Progenitor cell of endocrine pancreas (in vitro differentiated cells): ENCODE data around the gene DNM3. TPM values are rescaled to one million over a fixed set of nuclear protein-coding genes. Genes with fewer than 3 reads are reported as not detected.

Experiments
- DNase-seq: peaks from one replicate; pipeline ENCODE4 v3.0.0; 2021; ENCODE audit warnings: low spot score; ENCODE audit not compliant: unreplicated experiment
- H3K27ac Mint-ChIP-seq: 2 replicates; pipeline ENCODE4 v1.8.0; 2021; ENCODE audit warnings: mild to moderate bottlenecking, moderate library complexity, mixed read lengths
- H3K27me3 Mint-ChIP-seq: 2 replicates; pipeline ENCODE4 v1.8.0; 2021; ENCODE audit warnings: mixed read lengths
- H3K36me3 Mint-ChIP-seq: 2 replicates; pipeline ENCODE4 v1.8.0; 2022; ENCODE audit warnings: mixed read lengths; ENCODE audit not compliant: insufficient read depth
- H3K4me1 Mint-ChIP-seq: 2 replicates; pipeline ENCODE4 v1.8.0; 2021; ENCODE audit warnings: low read depth, mixed read lengths
- H3K4me3 Mint-ChIP-seq: 2 replicates; pipeline ENCODE4 v1.8.0; 2021; ENCODE audit warnings: low read depth, mild to moderate bottlenecking, moderate library complexity, mixed read lengths
- H3K9me3 Mint-ChIP-seq: 2 replicates; pipeline ENCODE4 v1.8.0; 2021; ENCODE audit warnings: low read depth, mixed read lengths
- total RNA-seq: library from RNA; stranded (reverse); gene quantifications from 2 replicates; pipeline ENCODE4 v1.2.1, GENCODE V29; 2021
- TF ChIP-seq, protein P1 (sequence below): fragments of 200-600 bp; sonication (generic); IDR thresholded peaks from one replicate; pipeline ENCODE4 v1.5.0; 2021; ENCODE audit warnings: antibody characterized with exemption, mild to moderate bottlenecking; ENCODE audit not compliant: unreplicated experiment

Gene DNM3
- total RNA-seq, 1 donor from 2014 or later = 0.48 TPM

DNA sequence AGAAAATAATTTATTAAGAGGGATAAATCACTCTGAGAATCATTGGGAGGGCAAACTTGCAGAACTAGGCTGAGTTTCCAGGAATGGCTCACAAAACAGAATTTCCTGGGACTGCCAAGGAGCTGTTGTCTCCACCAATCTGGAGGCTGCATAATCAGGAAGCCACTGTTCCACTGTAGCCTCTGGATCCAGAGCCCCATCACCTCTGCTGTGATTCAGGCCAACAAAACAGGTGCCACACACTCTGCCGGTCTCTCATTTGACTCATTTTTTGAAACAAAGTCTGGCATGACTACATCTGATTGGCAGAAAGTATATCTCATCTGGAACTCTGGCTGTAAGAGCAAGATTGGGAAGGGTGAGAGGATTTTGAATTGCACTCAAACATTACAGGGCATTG, 400.2 kb downstream of the DNM3 start:
- peaks cover 14% of the 10 kb centered on the region for H3K4me1 Mint-ChIP-seq

DNA sequence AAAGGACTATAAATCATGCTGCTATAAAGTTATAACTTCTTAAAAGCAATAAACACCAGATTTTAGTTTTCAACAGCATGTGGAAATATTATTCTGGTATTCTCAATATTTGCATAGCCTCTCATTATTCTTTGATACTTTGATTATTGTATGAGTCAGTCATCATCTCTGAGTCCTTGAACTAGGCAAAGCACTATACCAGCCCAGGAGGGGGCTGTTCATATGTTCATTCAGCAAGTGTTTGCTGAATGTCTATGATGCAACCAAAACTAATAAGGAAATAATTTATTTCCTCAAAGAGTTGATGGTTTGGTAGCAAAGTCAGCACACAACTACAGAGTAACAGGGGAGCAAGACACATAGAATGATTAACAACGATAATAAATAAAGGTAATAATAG, 403.6 kb downstream of the DNM3 start:
- TF ChIP-seq, protein P1, sequence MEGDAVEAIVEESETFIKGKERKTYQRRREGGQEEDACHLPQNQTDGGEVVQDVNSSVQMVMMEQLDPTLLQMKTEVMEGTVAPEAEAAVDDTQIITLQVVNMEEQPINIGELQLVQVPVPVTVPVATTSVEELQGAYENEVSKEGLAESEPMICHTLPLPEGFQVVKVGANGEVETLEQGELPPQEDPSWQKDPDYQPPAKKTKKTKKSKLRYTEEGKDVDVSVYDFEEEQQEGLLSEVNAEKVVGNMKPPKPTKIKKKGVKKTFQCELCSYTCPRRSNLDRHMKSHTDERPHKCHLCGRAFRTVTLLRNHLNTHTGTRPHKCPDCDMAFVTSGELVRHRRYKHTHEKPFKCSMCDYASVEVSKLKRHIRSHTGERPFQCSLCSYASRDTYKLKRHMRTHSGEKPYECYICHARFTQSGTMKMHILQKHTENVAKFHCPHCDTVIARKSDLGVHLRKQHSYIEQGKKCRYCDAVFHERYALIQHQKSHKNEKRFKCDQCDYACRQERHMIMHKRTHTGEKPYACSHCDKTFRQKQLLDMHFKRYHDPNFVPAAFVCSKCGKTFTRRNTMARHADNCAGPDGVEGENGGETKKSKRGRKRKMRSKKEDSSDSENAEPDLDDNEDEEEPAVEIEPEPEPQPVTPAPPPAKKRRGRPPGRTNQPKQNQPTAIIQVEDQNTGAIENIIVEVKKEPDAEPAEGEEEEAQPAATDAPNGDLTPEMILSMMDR = no peak
- no peak overlapping the region for H3K27ac Mint-ChIP-seq
- H3K27me3 Mint-ChIP-seq = no peaks in the 10 kb centered on the region
- no peaks in the 10 kb centered on the region for H3K36me3 Mint-ChIP-seq
- H3K9me3 Mint-ChIP-seq = no peaks in the 10 kb centered on the region
- H3K4me3 Mint-ChIP-seq = no peak overlapping the region
- no peak for DNase-seq
- peaks cover 5% of the 10 kb centered on the region for H3K4me1 Mint-ChIP-seq

More for the DNA sequence above, 400.2 kb downstream of the DNM3 start:
- H3K27me3 Mint-ChIP-seq = no peaks in the 10 kb centered on the region
- DNase-seq = no peak
- H3K27ac Mint-ChIP-seq = no peak overlapping the region
- H3K9me3 Mint-ChIP-seq = no peaks in the 10 kb centered on the region
- no peaks in the 10 kb centered on the region for H3K36me3 Mint-ChIP-seq
- H3K4me3 Mint-ChIP-seq = no peak overlapping the region
- TF ChIP-seq, protein P1 = no peak

DNA sequence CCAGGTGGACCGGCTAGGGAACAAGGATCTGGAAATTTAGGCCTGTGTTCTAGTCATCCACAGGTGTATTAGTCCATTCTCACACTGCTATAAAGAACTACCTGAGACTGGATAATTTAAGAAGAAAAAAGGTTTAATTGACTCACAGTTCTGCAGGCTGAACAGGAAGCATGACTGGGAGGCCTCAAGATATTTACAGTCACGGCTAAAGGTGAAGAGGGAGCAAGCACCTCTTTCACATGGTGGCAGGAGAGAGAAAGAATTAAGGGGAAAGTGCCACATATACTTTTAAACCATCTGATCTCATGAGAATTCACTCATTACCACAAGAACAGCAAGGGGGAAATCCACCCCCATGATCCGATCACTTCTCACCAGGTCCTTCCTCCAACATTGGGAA, 404.5 kb downstream of the DNM3 start:
- H3K4me3 Mint-ChIP-seq = no peak overlapping the region
- H3K9me3 Mint-ChIP-seq = no peaks in the 10 kb centered on the region
- no peaks in the 10 kb centered on the region for H3K36me3 Mint-ChIP-seq
- H3K27me3 Mint-ChIP-seq = no peaks in the 10 kb centered on the region
- no peak for DNase-seq
- H3K4me1 Mint-ChIP-seq = no peaks in the 10 kb centered on the region
- TF ChIP-seq, protein P1 = no peak
- no peak overlapping the region for H3K27ac Mint-ChIP-seq

DNA sequence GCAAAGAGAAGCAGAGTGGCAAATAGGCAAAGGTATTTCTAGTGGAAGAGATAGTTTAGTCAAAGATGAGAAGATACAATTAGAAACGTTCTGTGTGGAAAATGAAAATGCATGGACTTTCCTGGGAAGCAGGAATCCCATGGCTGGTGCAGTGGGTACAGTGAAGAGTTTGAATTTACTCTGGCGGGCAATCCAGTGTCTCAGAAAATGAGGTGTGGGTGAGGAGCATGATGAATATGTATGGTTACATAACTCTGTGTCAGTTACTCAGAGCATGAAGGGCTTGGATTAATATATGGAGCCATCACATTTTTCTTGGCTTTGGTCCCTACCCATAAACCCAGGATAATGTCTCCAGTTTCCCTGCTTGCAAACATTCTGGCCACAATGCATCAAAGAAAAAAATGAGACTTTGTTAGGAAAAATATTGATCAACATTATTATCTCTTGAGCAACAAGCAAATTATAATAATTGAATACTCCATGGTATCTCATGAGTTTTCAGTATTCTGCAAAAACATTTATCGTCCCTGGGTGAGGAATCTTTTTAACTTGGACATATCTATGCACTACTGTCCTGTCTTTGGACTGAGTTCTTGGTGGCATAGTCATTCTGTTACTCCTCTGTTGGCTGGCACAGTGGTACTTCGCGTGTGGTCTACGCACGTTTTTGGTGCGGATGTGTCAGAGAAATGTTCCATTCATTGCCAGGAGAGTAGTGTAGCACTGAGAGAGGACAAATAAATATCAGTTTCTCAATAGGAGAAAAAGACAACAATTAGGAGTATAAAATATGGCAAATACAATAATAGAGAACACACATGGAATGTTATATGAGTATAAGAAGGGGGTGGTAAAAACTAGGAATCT, 405.5 kb downstream of the DNM3 start:
- no peak overlapping the region for H3K27ac Mint-ChIP-seq
- DNase-seq = no peak

DNA sequence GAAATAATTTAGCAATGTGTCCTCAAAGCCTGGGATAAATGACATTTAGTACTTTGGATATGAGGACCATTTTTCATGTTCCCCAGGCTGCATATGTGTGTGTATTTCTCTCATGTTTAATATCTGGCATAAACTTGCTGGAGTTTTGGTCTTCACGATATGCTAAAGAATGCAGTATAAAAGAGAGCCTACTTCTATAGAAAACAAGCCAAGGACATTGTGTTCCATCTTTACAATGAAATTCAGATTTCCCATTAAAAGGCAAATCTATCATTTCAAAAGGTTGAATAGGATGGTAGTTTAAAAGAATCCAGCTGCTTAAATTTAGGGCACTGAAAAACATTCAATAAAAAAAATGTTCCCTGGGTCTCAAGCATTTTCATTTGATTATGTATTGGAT, 410.2 kb downstream of the DNM3 start:
- Mint-ChIP-seq H3K9me3 (no peaks in the 10 kb centered on the region), H3K27me3 (no peaks in the 10 kb centered on the region), H3K27ac (no peak overlapping the region), H3K4me1 (no peaks in the 10 kb centered on the region), H3K36me3 (no peaks in the 10 kb centered on the region), H3K4me3 (no peak overlapping the region)
- DNase-seq = no peak
- TF ChIP-seq, protein P1 = no peak

More for the DNA sequence above, 405.5 kb downstream of the DNM3 start:
- TF ChIP-seq, protein P1 = no peak
- H3K9me3 Mint-ChIP-seq = no peaks in the 10 kb centered on the region
- H3K27me3 Mint-ChIP-seq = no peaks in the 10 kb centered on the region
- no peaks in the 10 kb centered on the region for H3K36me3 Mint-ChIP-seq
- H3K4me1 Mint-ChIP-seq = no peaks in the 10 kb centered on the region
- H3K4me3 Mint-ChIP-seq = no peak overlapping the region
